ENCODE results near the gene ZNF621.
A peak's percentile ranks its signal among the peaks of the same experiment; 100 is the strongest.

Gene ZNF621

GRCh38 chr3:40524568-40525285 is at the start of gene ZNF621:
ZNF621 (plus strand) TSS chr3:40524960; CDS start chr3:40525841, 881 bp downstream.
- peak; percentile 82 for DNase-seq

- DNase-seq = peak; percentile 73
These were observed 48.0 kb upstream of the ZNF621 start, which contains the start of gene ZNF619 for GRCh38 chr3:40476478-40477470. ZNF619 (plus strand) TSS chr3:40477122; CDS start chr3:40477980, 858 bp downstream.

GRCh38 chr3:40477666-40478065 is 47.1 kb upstream of the ZNF621 start:
- DNase-seq = no peak

- DNase-seq = no peak
These were observed 37.6 kb upstream of the ZNF621 start for GRCh38 chr3:40487172-40487571.

- DNase-seq = no peak
These were observed 33.8 kb upstream of the ZNF621 start for GRCh38 chr3:40490916-40491315.

- no peak for DNase-seq
These were observed 30.1 kb upstream of the ZNF621 start for GRCh38 chr3:40494698-40495097.

GRCh38 chr3:40497288-40497687 is 27.5 kb upstream of the ZNF621 start:
- no peak for DNase-seq

GRCh38 chr3:40499952-40500351 is 24.8 kb upstream of the ZNF621 start:
- DNase-seq = no peak

GRCh38 chr3:40502034-40502433 is 22.7 kb upstream of the ZNF621 start:
- DNase-seq = no peak

- peak; percentile 92 for DNase-seq
These were observed 19.9 kb upstream of the ZNF621 start for GRCh38 chr3:40504636-40505430.

GRCh38 chr3:40505599-40506462 is 18.9 kb upstream of the ZNF621 start, which contains the start of gene ZNF620:
ZNF620 (plus strand) TSS chr3:40506039; CDS start chr3:40506353, 314 bp downstream.
- peak; percentile 38 for DNase-seq

- no peak for DNase-seq
These were observed 13.6 kb upstream of the ZNF621 start for GRCh38 chr3:40511031-40511718.

GRCh38 chr3:40516201-40516600 is 8.6 kb upstream of the ZNF621 start:
- DNase-seq = peak; percentile 86

- DNase-seq = no peak
These were observed 6.7 kb upstream of the ZNF621 start for GRCh38 chr3:40518067-40518466.

- DNase-seq = no peak
These were observed 5.9 kb upstream of the ZNF621 start for GRCh38 chr3:40518848-40519247.

- no peak for DNase-seq
These were observed 3.5 kb upstream of the ZNF621 start for GRCh38 chr3:40521254-40521653.

GRCh38 chr3:40523781-40524180 is 979 bp upstream of the ZNF621 start:
- no peak for DNase-seq

- DNase-seq = no peak
These were observed 565 bp upstream of the ZNF621 start for GRCh38 chr3:40524222-40524567.

- no peak for DNase-seq
These were observed 3.7 kb downstream of the ZNF621 start for GRCh38 chr3:40528426-40528825.

GRCh38 chr3:40532252-40532651 is 7.5 kb downstream of the ZNF621 start:
- no peak for DNase-seq

- no peak for DNase-seq
These were observed 9.5 kb downstream of the ZNF621 start for GRCh38 chr3:40534283-40534682.
